Activated CD4-positive, CD25-positive, alpha-beta regulatory T cell treated with anti-CD3 and anti-CD28 coated beads, Interleukin-2, amount 50 U/mL, for 72 hours (primary cell): ENCODE measurements around the gene IST1.
A peak's percentile ranks its signal among the peaks of the same experiment; 100 is the strongest.
"Not testable (repeated sequence)": the region's sequence is repeated elsewhere in the genome, so short reads cannot be mapped to it uniquely, and the experiment has no call there.

ENCODE experiments used
- DNase-seq: peaks from one replicate; pipeline ENCODE4 v3.0.0; 2021

Gene IST1

GRCh38 chr16:71894921-71895678 lies at the start of gene IST1:
IST1 (plus strand) TSS chr16:71895531; CDS start chr16:71915641, 20,110 bp downstream.
- peak; percentile 95 for DNase-seq

- DNase-seq = peak; percentile 96
Measured at GRCh38 chr16:71845639-71846430, 49.5 kb upstream of the IST1 start, which contains the start of gene ATXN1L. ATXN1L (plus strand) TSS chr16:71845976; CDS start chr16:71849741, 3,765 bp downstream.

- DNase-seq = no peak
Measured at GRCh38 chr16:71846431-71846830, 48.9 kb upstream of the IST1 start.

- no peak for DNase-seq
Measured at GRCh38 chr16:71847096-71847495, 48.2 kb upstream of the IST1 start.

- no peak for DNase-seq
Measured at GRCh38 chr16:71848622-71849021, 46.7 kb upstream of the IST1 start.

GRCh38 chr16:71851746-71852145 lies 43.6 kb upstream of the IST1 start:
- no peak for DNase-seq

GRCh38 chr16:71852158-71852557 lies 43.2 kb upstream of the IST1 start:
- no peak for DNase-seq

- DNase-seq = no peak
Measured at GRCh38 chr16:71852561-71852960, 42.8 kb upstream of the IST1 start.

GRCh38 chr16:71853413-71853812 lies 41.9 kb upstream of the IST1 start:
- no peak for DNase-seq

- DNase-seq = no peak
Measured at GRCh38 chr16:71854369-71854948, 40.9 kb upstream of the IST1 start.

- DNase-seq = no peak
Measured at GRCh38 chr16:71855937-71856662, 39.2 kb upstream of the IST1 start.

- no peak for DNase-seq
Measured at GRCh38 chr16:71859762-71860521, 35.4 kb upstream of the IST1 start.

GRCh38 chr16:71863995-71864394 lies 31.3 kb upstream of the IST1 start:
- DNase-seq = no peak

GRCh38 chr16:71865173-71865863 lies 30.0 kb upstream of the IST1 start:
- DNase-seq = no peak

GRCh38 chr16:71867175-71867574 lies 28.2 kb upstream of the IST1 start:
- not testable (repeated sequence) for DNase-seq

GRCh38 chr16:71867939-71868338 lies 27.4 kb upstream of the IST1 start:
- DNase-seq = no peak

GRCh38 chr16:71869089-71869488 lies 26.2 kb upstream of the IST1 start:
- DNase-seq = no peak

- no peak for DNase-seq
Measured at GRCh38 chr16:71870818-71871217, 24.5 kb upstream of the IST1 start.

- no peak for DNase-seq
Measured at GRCh38 chr16:71873199-71873598, 22.1 kb upstream of the IST1 start.

GRCh38 chr16:71878911-71879310 lies 16.4 kb upstream of the IST1 start:
- no peak for DNase-seq

GRCh38 chr16:71880176-71880575 lies 15.2 kb upstream of the IST1 start:
- no peak for DNase-seq
